Endodermal cell (in vitro differentiated cells): Measurements from ENCODE around the gene STK32B. TPM values are rescaled to one million over a fixed set of nuclear protein-coding genes. Genes with fewer than 3 reads are reported as not detected.

Experiments used
- DNase-seq: peaks from one replicate; pipeline ENCODE4 v3.0.0-alpha.2; 2017
- H3K27ac ChIP-seq: 2 replicates; pipeline ENCODE4 v1.5.1; 2013; ENCODE audit warnings: mild to moderate bottlenecking, low read depth, low read length, moderate library complexity
- H3K27me3 ChIP-seq: 2 replicates; pipeline ENCODE4 v1.6.1; 2013; ENCODE audit warnings: mild to moderate bottlenecking, low read length, moderate library complexity; ENCODE audit not compliant: insufficient read depth, control insufficient read depth, poor library complexity, severe bottlenecking
- H3K36me3 ChIP-seq: 2 replicates; pipeline ENCODE4 v1.7.0; 2013; ENCODE audit warnings: mild to moderate bottlenecking, low read length, moderate library complexity; ENCODE audit not compliant: control insufficient read depth, insufficient read depth
- H3K4me1 ChIP-seq: one replicate; pipeline ENCODE4 v1.7.0; 2013; ENCODE audit warnings: low read length; ENCODE audit not compliant: control insufficient read depth, insufficient read depth
- H3K4me3 ChIP-seq: 2 replicates; pipeline ENCODE4 v1.5.1; 2013; ENCODE audit warnings: mild to moderate bottlenecking, low read length, moderate library complexity
- H3K9ac ChIP-seq: 2 replicates; pipeline ENCODE4 v1.6.1; 2013; ENCODE audit warnings: mild to moderate bottlenecking, low read length, moderate library complexity; ENCODE audit not compliant: poor library complexity, severe bottlenecking; ENCODE audit errors: extremely low read depth
- H3K9me3 ChIP-seq: 2 replicates; pipeline ENCODE4 v1.6.1; 2013; ENCODE audit warnings: mild to moderate bottlenecking, low read length, moderate library complexity; ENCODE audit not compliant: control insufficient read depth
- H3K27ac Mint-ChIP-seq: 2 replicates; pipeline ENCODE4 v1.8.0; 2020; ENCODE audit warnings: mixed read lengths
- H3K27me3 Mint-ChIP-seq: 2 replicates; pipeline ENCODE4 v1.8.0; 2021; ENCODE audit warnings: mild to moderate bottlenecking, mixed read lengths; ENCODE audit not compliant: insufficient read depth
- H3K36me3 Mint-ChIP-seq: 2 replicates; pipeline ENCODE4 v1.8.0; 2020; ENCODE audit warnings: low read depth, mixed read lengths
- H3K4me1 Mint-ChIP-seq: 2 replicates; pipeline ENCODE4 v1.8.0; 2020; ENCODE audit warnings: mixed read lengths
- H3K4me3 Mint-ChIP-seq: 2 replicates; pipeline ENCODE4 v1.8.0; 2020; ENCODE audit warnings: mild to moderate bottlenecking, moderate library complexity, mixed read lengths
- H3K9me3 Mint-ChIP-seq: 2 replicates; pipeline ENCODE4 v1.8.0; 2020; ENCODE audit warnings: mild to moderate bottlenecking, mixed read lengths
- WGBS, 2 experiments: methylation state at CpG; one replicate each; pipeline versions ENCODE4 v1.1.5 to v1.1.7; 2013; ENCODE audit warnings: missing lambda C conversion rate in 2 of 2, mixed read lengths in 1 of 2; ENCODE audit not compliant: insufficient coverage in 1 of 2, insufficient read length in 1 of 2; 5-methylcytosine and 5-hydroxymethylcytosine counted together
- total RNA-seq, 2 donors: library from RNA; stranded (reverse); fragmentation: NEBNext Ultra II Directional in 1 of 2; extraction: Animal tissue kit (Norgen Biotek cat#: 25700) in 1 of 2; gene quantifications; 2 replicates in 1 of 2; 3 replicates in 1 of 2; pipeline ENCODE4 v1.2.1, GENCODE V29; 2021
- TF ChIP-seq, protein P1 (sequence below): fragments of 200-600 bp; sonication (generic); conservative IDR thresholded peaks from 2 replicates; pipeline ENCODE4 v1.5.0; 2021; ENCODE audit warnings: antibody characterized with exemption, mild to moderate bottlenecking

STK32B gene
- total RNA-seq, 2 donors from 2014 or later: 1.4 to 1.5 TPM

DNA sequence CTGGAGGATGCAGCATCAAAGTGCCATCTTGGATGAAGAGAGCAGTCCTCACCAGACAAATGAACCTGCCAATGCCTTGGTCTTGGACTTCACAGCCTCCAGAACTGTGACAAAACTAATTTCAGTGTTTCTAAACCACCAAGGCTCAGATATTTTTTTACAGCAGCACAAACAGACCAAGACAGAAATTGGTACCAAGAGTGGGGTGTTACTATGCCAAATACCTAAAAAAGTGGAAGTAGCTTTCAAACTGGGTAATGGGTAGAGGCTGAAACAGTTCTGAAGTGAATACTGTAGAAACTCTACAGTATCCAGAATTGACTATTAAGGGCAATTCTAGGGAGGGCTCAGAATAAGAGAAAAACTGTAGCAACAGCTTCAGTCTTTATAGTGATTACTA, 170.8 kb downstream of the STK32B start:
- DNase-seq: no peak
- Mint-ChIP-seq H3K9me3 (peaks cover 24% of the 10 kb centered on the region), H3K27ac (no peak overlapping the region), H3K4me3 (no peak overlapping the region), H3K27me3 (no peaks in the 10 kb centered on the region), H3K36me3 (no peaks in the 10 kb centered on the region), H3K4me1 (no peaks in the 10 kb centered on the region)
- TF ChIP-seq, protein P1, sequence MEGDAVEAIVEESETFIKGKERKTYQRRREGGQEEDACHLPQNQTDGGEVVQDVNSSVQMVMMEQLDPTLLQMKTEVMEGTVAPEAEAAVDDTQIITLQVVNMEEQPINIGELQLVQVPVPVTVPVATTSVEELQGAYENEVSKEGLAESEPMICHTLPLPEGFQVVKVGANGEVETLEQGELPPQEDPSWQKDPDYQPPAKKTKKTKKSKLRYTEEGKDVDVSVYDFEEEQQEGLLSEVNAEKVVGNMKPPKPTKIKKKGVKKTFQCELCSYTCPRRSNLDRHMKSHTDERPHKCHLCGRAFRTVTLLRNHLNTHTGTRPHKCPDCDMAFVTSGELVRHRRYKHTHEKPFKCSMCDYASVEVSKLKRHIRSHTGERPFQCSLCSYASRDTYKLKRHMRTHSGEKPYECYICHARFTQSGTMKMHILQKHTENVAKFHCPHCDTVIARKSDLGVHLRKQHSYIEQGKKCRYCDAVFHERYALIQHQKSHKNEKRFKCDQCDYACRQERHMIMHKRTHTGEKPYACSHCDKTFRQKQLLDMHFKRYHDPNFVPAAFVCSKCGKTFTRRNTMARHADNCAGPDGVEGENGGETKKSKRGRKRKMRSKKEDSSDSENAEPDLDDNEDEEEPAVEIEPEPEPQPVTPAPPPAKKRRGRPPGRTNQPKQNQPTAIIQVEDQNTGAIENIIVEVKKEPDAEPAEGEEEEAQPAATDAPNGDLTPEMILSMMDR: no peak
- H3K27me3 ChIP-seq: no peaks in the 10 kb centered on the region
- peaks cover 9% of the 10 kb centered on the region for H3K9me3 ChIP-seq
- H3K4me1 ChIP-seq: no peaks in the 10 kb centered on the region
- no peak overlapping the region for H3K4me3 ChIP-seq
- H3K9ac ChIP-seq: no peak overlapping the region
- no peaks in the 10 kb centered on the region for H3K36me3 ChIP-seq
- H3K27ac ChIP-seq: no peak overlapping the region

DNA sequence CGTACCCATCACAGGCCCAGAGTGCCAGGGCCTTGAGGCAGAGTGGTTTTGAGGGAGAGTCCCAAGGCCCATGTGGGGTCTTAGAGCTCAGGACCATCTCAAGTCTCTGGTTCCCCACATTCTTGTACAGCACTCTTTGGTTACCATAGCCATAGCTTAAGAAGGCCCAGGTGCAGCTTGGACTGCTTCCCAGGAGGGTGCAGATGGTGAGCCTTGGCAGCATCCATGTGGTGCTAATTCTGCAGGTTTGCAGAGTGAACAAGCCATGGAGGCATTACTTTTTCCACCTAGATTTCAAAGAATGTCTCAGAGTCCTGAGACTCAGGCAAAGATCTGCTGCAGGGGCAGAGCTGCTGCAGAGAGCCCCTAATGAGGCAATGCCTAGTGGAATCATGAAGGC, 171.7 kb downstream of the STK32B start:
- H3K4me3 ChIP-seq: no peak overlapping the region
- TF ChIP-seq, protein P1: no peak
- H3K9me3 Mint-ChIP-seq: peaks cover 24% of the 10 kb centered on the region
- H3K4me3 Mint-ChIP-seq: no peak overlapping the region
- DNase-seq: no peak
- H3K4me1 ChIP-seq: no peaks in the 10 kb centered on the region
- no peak overlapping the region for H3K27ac ChIP-seq
- H3K9me3 ChIP-seq: peaks cover 9% of the 10 kb centered on the region
- no peak overlapping the region for H3K9ac ChIP-seq
- WGBS, 2 experiments: 67 to 100% methylated on average over 1 of the region's 1 CpG
- no peaks in the 10 kb centered on the region for H3K27me3 ChIP-seq
- H3K36me3 ChIP-seq: no peaks in the 10 kb centered on the region
- H3K27ac Mint-ChIP-seq: no peak overlapping the region
- no peaks in the 10 kb centered on the region for H3K36me3 Mint-ChIP-seq
- H3K27me3 Mint-ChIP-seq: no peaks in the 10 kb centered on the region
- H3K4me1 Mint-ChIP-seq: no peaks in the 10 kb centered on the region

DNA sequence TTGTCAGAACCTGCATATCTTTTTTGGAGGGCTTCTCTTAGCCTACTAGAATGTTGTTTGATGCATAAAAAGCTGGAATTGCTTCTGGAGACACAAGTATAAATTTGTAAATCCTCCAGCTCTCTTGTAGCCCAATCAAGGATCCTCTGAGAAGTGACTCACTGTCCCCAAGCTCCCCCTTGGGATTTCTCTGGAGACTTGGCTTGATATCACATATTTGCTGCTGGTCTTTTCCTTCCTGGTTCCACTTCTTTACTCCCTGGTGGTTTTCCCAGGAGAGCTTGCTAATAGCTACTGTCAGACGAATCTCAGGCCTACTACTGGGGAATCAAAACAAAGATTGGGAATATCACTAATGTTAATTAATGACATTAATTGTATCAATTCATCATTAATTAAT, 173.1 kb downstream of the STK32B start:
- H3K9me3 Mint-ChIP-seq: peaks cover 24% of the 10 kb centered on the region

More for the DNA sequence above, 173.1 kb downstream of the STK32B start:
- H3K36me3 Mint-ChIP-seq: no peaks in the 10 kb centered on the region
- H3K4me3 Mint-ChIP-seq: no peak overlapping the region
- Histone ChIP-seq H3K27me3 (no peaks in the 10 kb centered on the region), H3K9me3 (peaks cover 9% of the 10 kb centered on the region), H3K9ac (no peak overlapping the region), H3K4me3 (no peak overlapping the region), H3K36me3 (no peaks in the 10 kb centered on the region), H3K27ac (no peak overlapping the region), H3K4me1 (no peaks in the 10 kb centered on the region)
- no peaks in the 10 kb centered on the region for H3K4me1 Mint-ChIP-seq
- no peak for DNase-seq
- 71% methylated on average over 1 of the region's 1 CpG; no CpG with 5 or more reads in 1 of the 2 experiments for WGBS, 2 experiments
- no peak overlapping the region for H3K27ac Mint-ChIP-seq
- TF ChIP-seq, protein P1: no peak
- no peaks in the 10 kb centered on the region for H3K27me3 Mint-ChIP-seq
